Stimulated activated CD4-positive, alpha-beta T cell treated with anti-CD3 and anti-CD28 coated beads, Interleukin-4, amount 100 ng/mL, for 48 hours (primary cell): ENCODE measurements around the gene TFB1M.

Source experiments
- DNase-seq, 2 donors: peaks; one replicate each; pipeline ENCODE4 v3.0.0-alpha.2; 2020; ENCODE audit warnings: low read depth in 2 of 2

The TFB1M gene

DNA sequence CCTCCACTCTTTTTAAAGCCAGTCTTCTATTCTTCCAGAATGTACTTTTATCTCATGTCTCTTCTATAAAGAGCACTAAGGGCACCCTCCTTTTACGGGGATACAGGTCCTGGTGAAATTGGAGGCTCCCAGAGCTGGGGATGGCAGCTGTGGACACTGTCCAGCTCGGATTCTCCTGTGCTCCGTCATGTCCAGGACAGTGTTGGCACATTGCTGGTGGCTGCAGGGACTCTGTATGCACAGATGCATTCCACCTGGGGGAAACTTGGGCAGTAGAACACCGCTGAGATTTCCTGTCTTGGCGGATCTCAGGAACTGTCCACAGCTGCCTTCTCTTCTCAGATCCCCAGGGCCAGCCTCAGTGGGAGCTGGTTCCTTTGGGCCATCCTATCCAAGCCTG is 107.1 kb downstream of the TFB1M start:
- no peak for DNase-seq
